MM.1S (cell line): ENCODE results near the gene ROBO2.
"Not testable (repeated sequence)": the region's sequence is repeated elsewhere in the genome, so short reads cannot be mapped to it uniquely, and the experiment has no call there.

ENCODE experiments used
- DNase-seq: peaks from one replicate; pipeline ENCODE4 v3.0.0-alpha.2; 2015
- H2AFZ ChIP-seq: fragments of 300-600 bp; sonication (generic); 2 replicates; pipeline ENCODE4 v1.6.0; 2016; ENCODE audit warnings: antibody characterized with exemption, low read length
- H3F3A ChIP-seq: fragments of 300-600 bp; sonication (generic); 2 replicates; pipeline ENCODE4 v1.6.1; 2016; ENCODE audit warnings: mild to moderate bottlenecking, antibody characterized with exemption, low read length, moderate library complexity, mixed read lengths; ENCODE audit not compliant: insufficient read depth
- H3K27ac ChIP-seq: fragments of 300-600 bp; sonication (generic); 2 replicates; pipeline ENCODE4 v1.5.1; 2016; ENCODE audit warnings: mild to moderate bottlenecking, low read length
- H3K27me3 ChIP-seq: fragments of 300-600 bp; sonication (generic); replicated peaks from 2 replicates; pipeline ENCODE4 v1.6.0; 2016; ENCODE audit warnings: low read length; ENCODE audit not compliant: insufficient read depth
- H3K36me3 ChIP-seq: fragments of 300-600 bp; sonication (generic); replicated peaks from 2 replicates; pipeline ENCODE4 v1.6.1; 2016; ENCODE audit warnings: mild to moderate bottlenecking, low read length, mixed read lengths; ENCODE audit not compliant: insufficient read depth
- H3K4me1 ChIP-seq: fragments of 300-600 bp; sonication (generic); 2 replicates; pipeline ENCODE4 v1.6.1; 2016; ENCODE audit warnings: low read length, mixed read lengths
- H3K4me2 ChIP-seq: fragments of 300-600 bp; sonication (generic); 2 replicates; pipeline ENCODE4 v1.6.0; 2016; ENCODE audit warnings: low read depth, low read length
- H3K4me3 ChIP-seq: fragments of 300-600 bp; sonication (generic); 2 replicates; pipeline ENCODE4 v1.5.1; 2016; ENCODE audit warnings: low read length, mixed read lengths
- H3K79me2 ChIP-seq: fragments of 300-600 bp; sonication (generic); 2 replicates; pipeline ENCODE4 v1.6.1; 2016; ENCODE audit warnings: mixed run types, low read length, mixed read lengths
- H3K9ac ChIP-seq: fragments of 300-600 bp; sonication (generic); 2 replicates; pipeline ENCODE4 v1.6.1; 2016; ENCODE audit warnings: low read length, mixed read lengths
- H3K9me2 ChIP-seq: fragments of 300-600 bp; sonication (generic); replicated peaks from 2 replicates; pipeline ENCODE4 v1.6.1; 2016; ENCODE audit warnings: mild to moderate bottlenecking, low read length, mixed read lengths; ENCODE audit not compliant: insufficient read depth
- H3K9me3 ChIP-seq: fragments of 300-600 bp; sonication (generic); replicated peaks from 2 replicates; pipeline ENCODE4 v1.6.1; 2016; ENCODE audit warnings: mild to moderate bottlenecking, low read length, mixed read lengths; ENCODE audit not compliant: insufficient read depth
- H4K20me1 ChIP-seq: fragments of 300-600 bp; sonication (generic); 2 replicates; pipeline ENCODE4 v1.6.1; 2016; ENCODE audit warnings: mild to moderate bottlenecking, low read length, moderate library complexity, mixed read lengths; ENCODE audit not compliant: insufficient read depth
- CTCF ChIP-seq: fragments of 300-600 bp; sonication (generic); IDR thresholded peaks from 2 replicates; pipeline ENCODE4 v1.5.1; 2016; ENCODE audit warnings: antibody characterized with exemption, low read length, mixed read lengths
- EZH2 ChIP-seq: fragments of 300-600 bp; sonication (generic); optimal IDR thresholded peaks from 2 replicates; pipeline ENCODE3; 2017; ENCODE audit warnings: low read depth, mild to moderate bottlenecking, antibody characterized with exemption, low read length, mixed read lengths
- EZH2phosphoT487 ChIP-seq: fragments of 300-600 bp; sonication (generic); IDR thresholded peaks from 2 replicates; pipeline ENCODE4 v1.6.1; 2018; ENCODE audit warnings: antibody characterized with exemption, low read length

Gene ROBO2

GRCh38 chr3:77404871-77405270 lies 365.0 kb downstream of the ROBO2 start:
- Histone ChIP-seq H3K36me3 (no peaks in the 10 kb centered on the region), H3F3A (no peaks in the 10 kb centered on the region), H3K27me3 (no peaks in the 10 kb centered on the region), H3K9ac (no peak overlapping the region), H3K4me1 (no peaks in the 10 kb centered on the region), H3K9me3 (no peaks in the 10 kb centered on the region), H3K4me3 (no peak overlapping the region), H3K79me2 (no peaks in the 10 kb centered on the region), H3K27ac (no peak overlapping the region), H3K9me2 (no peaks in the 10 kb centered on the region), H2AFZ (no peak overlapping the region), H4K20me1 (no peaks in the 10 kb centered on the region), H3K4me2 (no peak overlapping the region)
- DNase-seq: no peak
- no peak for TF ChIP-seq CTCF
- no peak for TF ChIP-seq EZH2phosphoT487
- no peak for TF ChIP-seq EZH2

- no peak overlapping the region for H3K9ac ChIP-seq
- H3K4me1 ChIP-seq: no peaks in the 10 kb centered on the region
- H3F3A ChIP-seq: no peaks in the 10 kb centered on the region
- H3K4me3 ChIP-seq: no peak overlapping the region
- H4K20me1 ChIP-seq: no peaks in the 10 kb centered on the region
- no peaks in the 10 kb centered on the region for H3K79me2 ChIP-seq
- H3K4me2 ChIP-seq: no peak overlapping the region
- no peak overlapping the region for H2AFZ ChIP-seq
- H3K9me2 ChIP-seq: no peaks in the 10 kb centered on the region
- H3K9me3 ChIP-seq: no peaks in the 10 kb centered on the region
- no peak for TF ChIP-seq EZH2phosphoT487
- TF ChIP-seq CTCF: no peak
- no peak for TF ChIP-seq EZH2
- no peaks in the 10 kb centered on the region for H3K27me3 ChIP-seq
- no peak for DNase-seq
- H3K27ac ChIP-seq: no peak overlapping the region
- no peaks in the 10 kb centered on the region for H3K36me3 ChIP-seq
Observed at GRCh38 chr3:77407441-77407840, 367.5 kb downstream of the ROBO2 start.

GRCh38 chr3:77410334-77410733 lies 370.4 kb downstream of the ROBO2 start:
- not testable (repeated sequence) for H4K20me1 ChIP-seq, H3K27ac ChIP-seq, H3K4me2 ChIP-seq, H3K9me3 ChIP-seq, H3K27me3 ChIP-seq, DNase-seq, H3K9me2 ChIP-seq, H3K4me3 ChIP-seq, H3K4me1 ChIP-seq, H3K79me2 ChIP-seq, H3K36me3 ChIP-seq, H3K9ac ChIP-seq, H3F3A ChIP-seq, H2AFZ ChIP-seq

- TF ChIP-seq CTCF (no peak), EZH2 (no peak), EZH2phosphoT487 (no peak)
- no peaks in the 10 kb centered on the region for H3K79me2 ChIP-seq
- no peak overlapping the region for H3K9ac ChIP-seq
- H3K27me3 ChIP-seq: no peaks in the 10 kb centered on the region
- H3K4me3 ChIP-seq: no peak overlapping the region
- no peak for DNase-seq
- no peaks in the 10 kb centered on the region for H3F3A ChIP-seq
- no peak overlapping the region for H3K27ac ChIP-seq
- H3K4me1 ChIP-seq: no peaks in the 10 kb centered on the region
- H3K9me3 ChIP-seq: no peaks in the 10 kb centered on the region
- H2AFZ ChIP-seq: no peak overlapping the region
- no peaks in the 10 kb centered on the region for H3K36me3 ChIP-seq
- H3K4me2 ChIP-seq: no peak overlapping the region
- no peaks in the 10 kb centered on the region for H3K9me2 ChIP-seq
- H4K20me1 ChIP-seq: no peaks in the 10 kb centered on the region
Observed at GRCh38 chr3:77411334-77411733, 371.4 kb downstream of the ROBO2 start.
